CD4-positive, alpha-beta memory T cell (primary cell): ENCODE measurements around the gene CDKAL1. TPM values are rescaled to one million over a fixed set of nuclear protein-coding genes. Genes with fewer than 3 reads are reported as not detected.

Source experiments
- CTCF ChIA-PET: fragments of 350-600 bp; sonication (Branson Sonifier 250); formaldehyde crosslinking; loops from one replicate; lab custom pipeline; 2021; ENCODE audit warnings: inconsistent platforms; ENCODE audit not compliant: partially characterized antibody; lab: Charles Lee
- POLR2A ChIA-PET: fragments of 350-600 bp; sonication (Branson Sonifier 250); formaldehyde crosslinking; loops from one replicate; lab custom pipeline; 2021; ENCODE audit not compliant: partially characterized antibody; lab: Charles Lee
- DNase-seq, 5 donors: peaks; one replicate each; pipeline versions ENCODE4 v3.0.0 to v3.0.0-alpha.2; 2020 to 2022; ENCODE audit warnings: mixed read lengths in 1 of 5
- H3K27ac ChIP-seq: one replicate; pipeline ENCODE4 v1.7.0; 2013; ENCODE audit warnings: low read depth, low read length
- H3K27me3 ChIP-seq: 2 replicates; pipeline ENCODE4 v1.7.0; 2013; ENCODE audit warnings: mild to moderate bottlenecking, low read length, moderate library complexity; ENCODE audit not compliant: insufficient read depth
- H3K36me3 ChIP-seq: 2 replicates; pipeline ENCODE4 v1.7.0; 2013; ENCODE audit warnings: mild to moderate bottlenecking, low read length, moderate library complexity; ENCODE audit not compliant: insufficient read depth
- H3K4me1 ChIP-seq: 2 replicates; pipeline ENCODE4 v1.7.0; 2013; ENCODE audit warnings: mild to moderate bottlenecking, low read length, moderate library complexity; ENCODE audit not compliant: insufficient read depth
- H3K4me3 ChIP-seq, 2 donors: one replicate each; pipeline ENCODE4 v1.7.0; 2013; ENCODE audit warnings: low read length in 2 of 2, mild to moderate bottlenecking in 1 of 2
- H3K9me3 ChIP-seq, 2 donors: one replicate each; pipeline ENCODE4 v1.7.0; 2013; ENCODE audit warnings: low read length in 2 of 2, control low read depth in 1 of 2; ENCODE audit not compliant: control insufficient read depth in 1 of 2
- H3K27ac Mint-ChIP-seq, 7 donors: one replicate each; pipeline ENCODE4 v1.8.0; 2020 to 2021; ENCODE audit warnings: mixed read lengths in 7 of 7, mild to moderate bottlenecking in 6 of 7, inconsistent platforms in 3 of 7, moderate library complexity in 3 of 7
- H3K27me3 Mint-ChIP-seq, 2 donors: one replicate each; pipeline ENCODE4 v1.8.0; 2020 to 2021; ENCODE audit warnings: mixed read lengths in 2 of 2
- H3K36me3 Mint-ChIP-seq, 2 donors: one replicate each; pipeline ENCODE4 v1.8.0; 2020 to 2021; ENCODE audit warnings: mixed read lengths in 2 of 2, inconsistent platforms in 1 of 2, mild to moderate bottlenecking in 1 of 2
- H3K4me1 Mint-ChIP-seq, 4 donors: one replicate each; pipeline ENCODE4 v1.8.0; 2020 to 2021; ENCODE audit warnings: mixed read lengths in 4 of 4, mild to moderate bottlenecking in 1 of 4
- H3K4me3 Mint-ChIP-seq, 8 donors: one replicate each; pipeline ENCODE4 v1.8.0; 2020 to 2021; ENCODE audit warnings: mixed read lengths in 8 of 8, mild to moderate bottlenecking in 7 of 8, moderate library complexity in 6 of 8, inconsistent platforms in 3 of 8
- H3K9me3 Mint-ChIP-seq, 8 donors: one replicate each; pipeline ENCODE4 v1.8.0; 2020 to 2021; ENCODE audit warnings: mixed read lengths in 8 of 8, mild to moderate bottlenecking in 5 of 8, inconsistent platforms in 3 of 8, moderate library complexity in 1 of 8
- intact Hi-C: fragments of 100-400 bp; cut with micrococcal nuclease; formaldehyde crosslinking; loops from one replicate; pipeline ENCODE4 v1.15.1; 2023
- polyA plus RNA-seq, 2 donors: library from polyadenylated mRNA; unstranded; fragments of 300-500 nt; fragmentation: Illumina TruSeq; gene quantifications; one replicate each; pipeline ENCODE4 v1.2.3, GENCODE V29; 2021
- total RNA-seq, 2 experiments: library from RNA; stranded (reverse); gene quantifications; one replicate each; pipeline ENCODE4 v1.2.3, GENCODE V29; 2021

The CDKAL1 gene
- total and polyA plus RNA-seq, 4 experiments from 2014 or later: 22.3 to 41.8 (median 26.8) TPM

- ChIA-PET CTCF (no interaction called here), POLR2A (no interaction called here)
- Mint-ChIP-seq H3K4me3 (no peak overlapping the region), H3K27ac (no peak overlapping the region), H3K36me3 (peaks cover 60 to 82% of the 10 kb centered on the region in 2 donors), H3K4me1 (no peaks in the 10 kb centered on the region), H3K27me3 (no peaks in the 10 kb centered on the region), H3K9me3 (peaks cover 0 to 12% (median 5%) of the 10 kb centered on the region in 8 donors)
- H3K4me3 ChIP-seq: no peak overlapping the region
- intact Hi-C loops: no loop called here
- DNase-seq: no peak
- H3K4me1 ChIP-seq: no peaks in the 10 kb centered on the region
- no peaks in the 10 kb centered on the region for H3K27me3 ChIP-seq
- H3K9me3 ChIP-seq: no peaks in the 10 kb centered on the region
- H3K27ac ChIP-seq: no peak overlapping the region
- no peaks in the 10 kb centered on the region for H3K36me3 ChIP-seq
These were observed 679.2 kb downstream of the CDKAL1 start for GRCh38 chr6:21213492-21213891.

GRCh38 chr6:21214738-21215448, 680.6 kb downstream of the CDKAL1 start:
- H3K4me1 Mint-ChIP-seq: no peaks in the 10 kb centered on the region
- POLR2A ChIA-PET: no interaction called here
- H3K36me3 ChIP-seq: no peaks in the 10 kb centered on the region
- DNase-seq: no peak
- intact Hi-C loops: no loop called here
- H3K4me3 Mint-ChIP-seq: no peak overlapping the region
- no peaks in the 10 kb centered on the region for H3K27me3 Mint-ChIP-seq
- no peak overlapping the region for H3K4me3 ChIP-seq
- CTCF ChIA-PET: no interaction called here
- peaks cover 48 to 80% of the 10 kb centered on the region in 2 donors for H3K36me3 Mint-ChIP-seq
- H3K4me1 ChIP-seq: no peaks in the 10 kb centered on the region
- no peak overlapping the region for H3K27ac ChIP-seq
- no peak overlapping the region for H3K27ac Mint-ChIP-seq
- H3K9me3 Mint-ChIP-seq: peaks cover 0 to 8% (median 2%) of the 10 kb centered on the region in 8 donors
- H3K27me3 ChIP-seq: no peaks in the 10 kb centered on the region
- H3K9me3 ChIP-seq: no peaks in the 10 kb centered on the region

- Histone ChIP-seq H3K27me3 (no peaks in the 10 kb centered on the region), H3K4me3 (no peak overlapping the region), H3K9me3 (no peaks in the 10 kb centered on the region), H3K4me1 (no peaks in the 10 kb centered on the region), H3K36me3 (no peaks in the 10 kb centered on the region), H3K27ac (no peak overlapping the region)
- CTCF ChIA-PET: no interaction called here
- intact Hi-C loops: no loop called here
- Mint-ChIP-seq H3K27ac (no peak overlapping the region), H3K36me3 (peaks cover 44 to 79% of the 10 kb centered on the region in 2 donors), H3K9me3 (no peaks in the 10 kb centered on the region), H3K27me3 (no peaks in the 10 kb centered on the region), H3K4me3 (no peak overlapping the region), H3K4me1 (no peaks in the 10 kb centered on the region)
- DNase-seq: no peak
- POLR2A ChIA-PET: no interaction called here
These were observed 685.0 kb downstream of the CDKAL1 start for GRCh38 chr6:21219241-21219640.

- peaks cover 42 to 73% of the 10 kb centered on the region in 2 donors for H3K36me3 Mint-ChIP-seq
These were observed 685.6 kb downstream of the CDKAL1 start for GRCh38 chr6:21219856-21220255.

GRCh38 chr6:21220271-21220987, 686.2 kb downstream of the CDKAL1 start:
- Histone ChIP-seq H3K27ac (no peak overlapping the region), H3K4me1 (no peaks in the 10 kb centered on the region), H3K4me3 (no peak overlapping the region), H3K27me3 (no peaks in the 10 kb centered on the region), H3K36me3 (no peaks in the 10 kb centered on the region), H3K9me3 (no peaks in the 10 kb centered on the region)
- no peak overlapping the region for H3K27ac Mint-ChIP-seq
- H3K4me3 Mint-ChIP-seq: no peak overlapping the region
- CTCF ChIA-PET: no interaction called here
- no peaks in the 10 kb centered on the region for H3K4me1 Mint-ChIP-seq
- POLR2A ChIA-PET: no interaction called here
- H3K36me3 Mint-ChIP-seq: peaks cover 40 to 69% of the 10 kb centered on the region in 2 donors
- no peak for DNase-seq
- no peaks in the 10 kb centered on the region for H3K27me3 Mint-ChIP-seq
- intact Hi-C loops: no loop called here
- H3K9me3 Mint-ChIP-seq: peaks cover 0 to 1% (median 0%) of the 10 kb centered on the region in 8 donors

More at GRCh38 chr6:21219856-21220255, 685.6 kb downstream of the CDKAL1 start:
- Mint-ChIP-seq H3K27ac (no peak overlapping the region), H3K27me3 (no peaks in the 10 kb centered on the region), H3K4me3 (no peak overlapping the region), H3K4me1 (no peaks in the 10 kb centered on the region), H3K9me3 (no peaks in the 10 kb centered on the region)
- ChIA-PET POLR2A (no interaction called here), CTCF (no interaction called here)
- no peaks in the 10 kb centered on the region for H3K9me3 ChIP-seq
- H3K27me3 ChIP-seq: no peaks in the 10 kb centered on the region
- no peak for DNase-seq
- H3K36me3 ChIP-seq: no peaks in the 10 kb centered on the region
- H3K4me1 ChIP-seq: no peaks in the 10 kb centered on the region
- no peak overlapping the region for H3K4me3 ChIP-seq
- intact Hi-C loops: no loop called here
- no peak overlapping the region for H3K27ac ChIP-seq

GRCh38 chr6:21222656-21223055, 688.4 kb downstream of the CDKAL1 start:
- Histone ChIP-seq H3K27ac (no peak overlapping the region), H3K4me1 (no peaks in the 10 kb centered on the region), H3K4me3 (no peak overlapping the region), H3K9me3 (no peaks in the 10 kb centered on the region), H3K27me3 (no peaks in the 10 kb centered on the region), H3K36me3 (no peaks in the 10 kb centered on the region)
- Mint-ChIP-seq H3K9me3 (peaks cover 0 to 1% (median 0%) of the 10 kb centered on the region in 8 donors), H3K27me3 (no peaks in the 10 kb centered on the region), H3K4me1 (no peaks in the 10 kb centered on the region), H3K36me3 (peaks cover 41 to 63% of the 10 kb centered on the region in 2 donors), H3K27ac (no peak overlapping the region), H3K4me3 (no peak overlapping the region)
- no peak for DNase-seq
- intact Hi-C loops: no loop called here
- POLR2A ChIA-PET: no interaction called here
- CTCF ChIA-PET: no interaction called here

GRCh38 chr6:21225912-21226311, 691.7 kb downstream of the CDKAL1 start:
- no peaks in the 10 kb centered on the region for H3K36me3 ChIP-seq
- no peaks in the 10 kb centered on the region for H3K27me3 Mint-ChIP-seq
- ChIA-PET POLR2A (no interaction called here), CTCF (no interaction called here)
- no peak overlapping the region for H3K27ac ChIP-seq
- peaks cover 59 to 65% of the 10 kb centered on the region in 2 donors for H3K36me3 Mint-ChIP-seq
- no peak overlapping the region for H3K4me3 Mint-ChIP-seq
- H3K27ac Mint-ChIP-seq: no peak overlapping the region
- peaks cover 0 to 1% (median 0%) of the 10 kb centered on the region in 4 donors for H3K4me1 Mint-ChIP-seq
- no peaks in the 10 kb centered on the region for H3K27me3 ChIP-seq
- no peak overlapping the region for H3K4me3 ChIP-seq
- intact Hi-C loops: no loop called here
- no peaks in the 10 kb centered on the region for H3K9me3 ChIP-seq
- no peaks in the 10 kb centered on the region for H3K4me1 ChIP-seq
- H3K9me3 Mint-ChIP-seq: peaks cover 0 to 5% (median 0%) of the 10 kb centered on the region in 8 donors
- DNase-seq: no peak
